Hepatocyte (in vitro differentiated cells): ENCODE results near the gene ANO2.

Source experiments
- EZH2 ChIP-seq: fragments of 200-600 bp; sonication (generic); IDR thresholded peaks from 2 replicates; pipeline ENCODE4 v1.6.1; 2016; ENCODE audit warnings: antibody characterized with exemption, mild to moderate bottlenecking, borderline replicate concordance
- TF ChIP-seq, protein P1 (sequence below): fragments of 200-600 bp; sonication (generic); IDR thresholded peaks from 2 replicates; pipeline ENCODE4 v1.5.1; 2016; ENCODE audit warnings: antibody characterized with exemption, mild to moderate bottlenecking; ENCODE audit not compliant: poor library complexity

DNA sequence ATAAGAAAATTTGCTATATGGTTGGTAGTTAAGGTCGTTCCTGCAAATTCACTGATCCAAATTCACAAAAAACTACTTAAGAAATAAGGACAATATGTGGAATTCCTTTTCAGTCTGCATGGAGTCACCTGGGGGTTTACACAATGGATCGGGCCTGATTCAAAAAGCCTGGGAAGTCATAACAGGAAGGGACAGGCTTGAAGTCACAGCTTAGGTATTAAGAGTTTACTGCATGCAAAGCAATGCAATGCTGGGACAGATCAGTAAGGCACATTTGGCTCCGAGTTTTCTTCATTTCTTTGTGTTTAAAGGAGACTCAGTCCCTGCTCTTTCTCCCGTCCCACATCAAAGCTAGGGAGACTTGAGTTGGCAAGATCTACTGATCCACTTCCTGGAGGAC, 359.9 kb downstream of the ANO2 start:
- no peak for TF ChIP-seq EZH2
- TF ChIP-seq, protein P1, sequence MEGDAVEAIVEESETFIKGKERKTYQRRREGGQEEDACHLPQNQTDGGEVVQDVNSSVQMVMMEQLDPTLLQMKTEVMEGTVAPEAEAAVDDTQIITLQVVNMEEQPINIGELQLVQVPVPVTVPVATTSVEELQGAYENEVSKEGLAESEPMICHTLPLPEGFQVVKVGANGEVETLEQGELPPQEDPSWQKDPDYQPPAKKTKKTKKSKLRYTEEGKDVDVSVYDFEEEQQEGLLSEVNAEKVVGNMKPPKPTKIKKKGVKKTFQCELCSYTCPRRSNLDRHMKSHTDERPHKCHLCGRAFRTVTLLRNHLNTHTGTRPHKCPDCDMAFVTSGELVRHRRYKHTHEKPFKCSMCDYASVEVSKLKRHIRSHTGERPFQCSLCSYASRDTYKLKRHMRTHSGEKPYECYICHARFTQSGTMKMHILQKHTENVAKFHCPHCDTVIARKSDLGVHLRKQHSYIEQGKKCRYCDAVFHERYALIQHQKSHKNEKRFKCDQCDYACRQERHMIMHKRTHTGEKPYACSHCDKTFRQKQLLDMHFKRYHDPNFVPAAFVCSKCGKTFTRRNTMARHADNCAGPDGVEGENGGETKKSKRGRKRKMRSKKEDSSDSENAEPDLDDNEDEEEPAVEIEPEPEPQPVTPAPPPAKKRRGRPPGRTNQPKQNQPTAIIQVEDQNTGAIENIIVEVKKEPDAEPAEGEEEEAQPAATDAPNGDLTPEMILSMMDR: no peak
